Mesodermal cell (in vitro differentiated cells): ENCODE data around the gene AFF3.

Experiments used
- H3K27ac ChIP-seq: 2 replicates; pipeline ENCODE4 v1.7.0; 2013; ENCODE audit warnings: mild to moderate bottlenecking, low read depth, low read length, moderate library complexity; ENCODE audit not compliant: severe bottlenecking
- H3K36me3 ChIP-seq: 2 replicates; pipeline ENCODE4 v1.7.1; 2013; ENCODE audit warnings: mild to moderate bottlenecking, low read length, moderate library complexity; ENCODE audit not compliant: control insufficient read depth, insufficient read depth
- H3K4me1 ChIP-seq: one replicate; pipeline ENCODE4 v1.7.1; 2013; ENCODE audit warnings: mild to moderate bottlenecking, low read length; ENCODE audit not compliant: insufficient read depth, control insufficient read depth, poor library complexity, severe bottlenecking
- H3K4me3 ChIP-seq: 2 replicates; pipeline ENCODE4 v1.7.0; 2013; ENCODE audit warnings: low read length, control low read depth, mild to moderate bottlenecking; ENCODE audit not compliant: insufficient read depth, poor library complexity, severe bottlenecking; ENCODE audit errors: extremely low read depth
- H3K9me3 ChIP-seq: 2 replicates; pipeline ENCODE4 v1.7.1; 2013; ENCODE audit warnings: mild to moderate bottlenecking, low read length, moderate library complexity; ENCODE audit not compliant: control insufficient read depth
- WGBS, 2 experiments: methylation state at CpG; one replicate each; pipeline ENCODE4 v1.1.5; 2013; ENCODE audit warnings: missing lambda C conversion rate in 2 of 2; ENCODE audit not compliant: insufficient coverage in 2 of 2; 5-methylcytosine and 5-hydroxymethylcytosine counted together

Gene AFF3

GRCh38 chr2:99867770-99868169 is 274.6 kb downstream of the AFF3 start:
- Histone ChIP-seq H3K4me1 (peaks cover 16% of the 10 kb centered on the region), H3K36me3 (no peaks in the 10 kb centered on the region), H3K9me3 (no peaks in the 10 kb centered on the region), H3K27ac (no peak overlapping the region), H3K4me3 (no peak overlapping the region)
- 67 to 72% methylated on average over 3 to 5 of the region's 11 CpGs for WGBS, 2 experiments

GRCh38 chr2:99865818-99866676 is 276.3 kb downstream of the AFF3 start:
- Histone ChIP-seq H3K4me1 (peaks cover 16% of the 10 kb centered on the region), H3K27ac (no peak overlapping the region), H3K36me3 (no peaks in the 10 kb centered on the region), H3K4me3 (no peak overlapping the region), H3K9me3 (no peaks in the 10 kb centered on the region)
- WGBS, 2 experiments: 85 to 98% methylated on average over 6 to 7 of the region's 9 CpGs

GRCh38 chr2:99864561-99865553 is 277.5 kb downstream of the AFF3 start:
- H3K4me1 ChIP-seq: peaks cover 16% of the 10 kb centered on the region
- H3K4me3 ChIP-seq: no peak overlapping the region
- no peaks in the 10 kb centered on the region for H3K36me3 ChIP-seq
- H3K9me3 ChIP-seq: no peaks in the 10 kb centered on the region
- H3K27ac ChIP-seq: no peak overlapping the region
- WGBS, 2 experiments: 90 to 93% methylated on average over 10 of the region's 10 CpGs

- Histone ChIP-seq H3K4me1 (peaks cover 19% of the 10 kb centered on the region), H3K9me3 (no peaks in the 10 kb centered on the region), H3K36me3 (no peaks in the 10 kb centered on the region), H3K4me3 (no peak overlapping the region), H3K27ac (no peak overlapping the region)
- 90% methylated on average over 2 of the region's 2 CpGs for WGBS, 2 experiments
Measured at GRCh38 chr2:99863903-99864270, 278.5 kb downstream of the AFF3 start.

- Histone ChIP-seq H3K4me1 (peaks cover 19% of the 10 kb centered on the region), H3K27ac (no peak overlapping the region), H3K4me3 (no peak overlapping the region), H3K9me3 (no peaks in the 10 kb centered on the region), H3K36me3 (no peaks in the 10 kb centered on the region)
- WGBS, 2 experiments: 95 to 100% methylated on average over 1 to 2 of the region's 4 CpGs
Measured at GRCh38 chr2:99863236-99863902, 279.0 kb downstream of the AFF3 start.

GRCh38 chr2:99862566-99862965 is 279.8 kb downstream of the AFF3 start:
- Histone ChIP-seq H3K9me3 (no peaks in the 10 kb centered on the region), H3K36me3 (no peaks in the 10 kb centered on the region), H3K4me1 (peaks cover 11% of the 10 kb centered on the region), H3K4me3 (no peak overlapping the region), H3K27ac (no peak overlapping the region)
- 90% methylated on average over 2 to 3 of the region's 3 CpGs for WGBS, 2 experiments

GRCh38 chr2:99861376-99861760 is 281.0 kb downstream of the AFF3 start:
- H3K9me3 ChIP-seq: no peaks in the 10 kb centered on the region
- H3K4me3 ChIP-seq: no peak overlapping the region
- no CpG with 5 or more reads among the region's 2 CpGs for WGBS, 2 experiments
- peaks cover 4% of the 10 kb centered on the region for H3K4me1 ChIP-seq
- H3K36me3 ChIP-seq: no peaks in the 10 kb centered on the region
- H3K27ac ChIP-seq: no peak overlapping the region

- peaks cover 4% of the 10 kb centered on the region for H3K4me1 ChIP-seq
- H3K9me3 ChIP-seq: no peaks in the 10 kb centered on the region
- no peaks in the 10 kb centered on the region for H3K36me3 ChIP-seq
- H3K4me3 ChIP-seq: no peak overlapping the region
- H3K27ac ChIP-seq: no peak overlapping the region
- WGBS, 2 experiments: 86 to 100% methylated on average over 1 of the region's 4 CpGs
Measured at GRCh38 chr2:99860720-99861375, 281.5 kb downstream of the AFF3 start.

GRCh38 chr2:99858951-99859596 is 283.3 kb downstream of the AFF3 start:
- 89 to 96% methylated on average over 3 to 4 of the region's 6 CpGs for WGBS, 2 experiments
- peaks cover 9% of the 10 kb centered on the region for H3K4me1 ChIP-seq
- H3K9me3 ChIP-seq: no peaks in the 10 kb centered on the region
- no peaks in the 10 kb centered on the region for H3K36me3 ChIP-seq
- no peak overlapping the region for H3K4me3 ChIP-seq
- no peak overlapping the region for H3K27ac ChIP-seq
